A549 (cell line): ENCODE results near the gene HORMAD1. TPM values are rescaled to one million over a fixed set of nuclear protein-coding genes. Genes with fewer than 3 reads are reported as not detected.

ENCODE experiments used
- ATAC-seq, 2 experiments: fragments of 200-7000 bp in 1 of 2; fragments of >200 bp in 1 of 2; cut with Nextera tagmentation in 1 of 2; cut with Tn5 transposase in 1 of 2; 3 replicates each; pipeline versions ENCODE4 v1.8.0 to v1.9.1; 2018 to 2020; ENCODE audit warnings: mild to moderate bottlenecking in 1 of 2, moderate library complexity in 1 of 2
- CTCF ChIA-PET: fragments of 300-600 bp; sonication (Branson Sonifier 250); formaldehyde crosslinking; extraction: SDS; loops from one replicate; lab custom pipeline; 2021; ENCODE audit warnings: antibody characterized with exemption, inconsistent platforms; lab: Yijun Ruan, JAX
- POLR2A ChIA-PET: fragments of 350-600 bp; formaldehyde crosslinking; extraction: SDS; loops from one replicate; lab custom pipeline; 2021; ENCODE audit warnings: antibody characterized with exemption, inconsistent platforms; lab: Yijun Ruan, JAX
- DNase-seq, 2 experiments: peaks; one replicate each; pipeline versions ENCODE4 v3.0.0 to v3.0.0-alpha.2; 2011 to 2016; ENCODE audit warnings: low read depth in 1 of 2, low spot score in 1 of 2
- FAIRE-seq: peaks from 2 replicates; lab custom pipeline; 2011; peaks lifted over from hg19 to GRCh38; lab: Jason Lieb, UNC
- H3K27ac ChIP-seq, 2 experiments: fragments of >200 bp; sonication (Bioruptor Twin); formaldehyde crosslinking; 3 replicates each; pipeline ENCODE4 v1.5.1; 2016 to 2017
- H3K4me1 ChIP-seq: fragments of >200 bp; sonication (Bioruptor Twin); formaldehyde crosslinking; 3 replicates; pipeline ENCODE4 v1.6.1; 2016
- H3K4me2 ChIP-seq: fragments of >200 bp; sonication (Bioruptor Twin); formaldehyde crosslinking; 3 replicates; pipeline ENCODE4 v1.6.1; 2016
- H3K4me3 ChIP-seq: fragments of >200 bp; sonication (Bioruptor Twin); formaldehyde crosslinking; 3 replicates; pipeline ENCODE4 v1.5.1; 2016
- H3K9me3 ChIP-seq: fragments of >200 bp; sonication (Bioruptor Twin); formaldehyde crosslinking; 3 replicates; pipeline ENCODE4 v1.6.1; 2016
- CHD2 ChIP-seq: fragments of 150-350 bp; IDR thresholded peaks from 2 replicates; pipeline ENCODE4 v1.6.1; 2014; ENCODE audit warnings: low read length; ENCODE audit not compliant: partially characterized antibody
- CHD4 ChIP-seq: fragments of 200-600 bp; sonication (generic); IDR thresholded peaks from 2 replicates; pipeline ENCODE4 v1.6.1; 2016; ENCODE audit warnings: antibody characterized with exemption, mild to moderate bottlenecking, borderline replicate concordance
- EHF ChIP-seq: fragments of 250-450 bp; sonication (Bioruptor Pico); IDR thresholded peaks from 2 replicates; pipeline ENCODE4 v1.5.0; 2020; ENCODE audit warnings: mild to moderate bottlenecking
- EHMT2 ChIP-seq: fragments of 200-600 bp; sonication (generic); IDR thresholded peaks from 2 replicates; pipeline ENCODE4 v1.6.1; 2016; ENCODE audit warnings: antibody characterized with exemption, low read depth, mild to moderate bottlenecking, moderate library complexity
- GATA3 ChIP-seq: IDR thresholded peaks from 2 replicates; pipeline ENCODE4 v1.6.1; 2012; ENCODE audit warnings: borderline replicate concordance
- HOXA7 ChIP-seq: fragments of 250-450 bp; sonication (Bioruptor Pico); IDR thresholded peaks from 2 replicates; pipeline ENCODE4 v1.5.0; 2020; ENCODE audit warnings: mild to moderate bottlenecking, moderate library complexity
- JUN ChIP-seq, 2 experiments: fragments of >200 bp; sonication (Bioruptor Twin); formaldehyde crosslinking; IDR thresholded peaks; 2 replicates in 1 of 2; 3 replicates in 1 of 2; pipeline ENCODE4 v1.6.1; 2016 to 2017
- KDM5A ChIP-seq: fragments of 200-600 bp; sonication (generic); IDR thresholded peaks from 2 replicates; pipeline ENCODE4 v1.6.1; 2016; ENCODE audit warnings: antibody characterized with exemption, mild to moderate bottlenecking
- MAFK ChIP-seq: fragments of 450-650 bp; IDR thresholded peaks from 2 replicates; pipeline ENCODE4 v1.6.1; 2014; ENCODE audit not compliant: partially characterized antibody
- PHF8 ChIP-seq: fragments of 200-600 bp; sonication (generic); IDR thresholded peaks from 2 replicates; pipeline ENCODE4 v1.6.1; 2016; ENCODE audit warnings: low read depth, mild to moderate bottlenecking, antibody characterized with exemption, moderate library complexity, borderline replicate concordance
- POLR2A ChIP-seq: IDR thresholded peaks from 2 replicates; pipeline ENCODE4 v1.6.1; 2012; ENCODE audit warnings: mild to moderate bottlenecking, low read length
- POLR2AphosphoS2 ChIP-seq: conservative IDR thresholded peaks from 2 replicates; pipeline ENCODE4 v1.6.1; 2012; ENCODE audit warnings: low read length, improper control_type of control experiment, inconsistent platforms
- RARB ChIP-seq: fragments of 250-450 bp; sonication (Bioruptor Pico); IDR thresholded peaks from 2 replicates; pipeline ENCODE4 v1.8.0; 2021; ENCODE audit warnings: mild to moderate bottlenecking, moderate library complexity
- RFX5 ChIP-seq: fragments of 450-650 bp; IDR thresholded peaks from 2 replicates; pipeline ENCODE4 v1.7.1; 2014; ENCODE audit warnings: antibody characterized with exemption, mild to moderate bottlenecking, moderate library complexity
- SREBF2 ChIP-seq: fragments of 450-650 bp; IDR thresholded peaks from 2 replicates; pipeline ENCODE4 v1.6.1; 2014; ENCODE audit warnings: mild to moderate bottlenecking, moderate library complexity
- TFCP2L1 ChIP-seq: fragments of 250-450 bp; sonication (Bioruptor Pico); IDR thresholded peaks from 2 replicates; pipeline ENCODE4 v1.5.0; 2021; ENCODE audit warnings: mild to moderate bottlenecking
- WGBS: methylation state at CpG from one replicate; pipeline ENCODE4 v1.1.6; 2017; ENCODE audit errors: missing lambda C conversion rate; 5-methylcytosine and 5-hydroxymethylcytosine counted together
- polyA plus RNA-seq, 4 experiments: library from polyadenylated mRNA; depleted of rRNA in 3 of 4; stranded (reverse); fragments of >200 nt; fragmentation: RNase III in 1 of 4; extraction: RNeasy Plus Mini Kit Qiagen cat#74134 plus additional on column Dnase treatment in 1 of 4; gene quantifications; 2 replicates in 3 of 4; 3 replicates in 1 of 4; pipeline ENCODE4 v1.2.3, GENCODE V29; 2011 to 2017
- TF ChIP-seq, protein P1 (sequence below): IDR thresholded peaks from 2 replicates; pipeline ENCODE4 v1.6.1; 2012
- TF ChIP-seq, protein P2 (sequence below): fragments of >200 bp; sonication (Bioruptor Twin); formaldehyde crosslinking; IDR thresholded peaks from 3 replicates; pipeline ENCODE4 v1.6.1; 2016
- TF ChIP-seq, protein P3 (sequence below): IDR thresholded peaks from 2 replicates; pipeline ENCODE4 v1.6.1; 2012

The HORMAD1 gene
- polyA plus RNA-seq, 2 of the 4 experiments (the other 2 are of a cell fraction), result 8.9 to 30.6 TPM

DNA sequence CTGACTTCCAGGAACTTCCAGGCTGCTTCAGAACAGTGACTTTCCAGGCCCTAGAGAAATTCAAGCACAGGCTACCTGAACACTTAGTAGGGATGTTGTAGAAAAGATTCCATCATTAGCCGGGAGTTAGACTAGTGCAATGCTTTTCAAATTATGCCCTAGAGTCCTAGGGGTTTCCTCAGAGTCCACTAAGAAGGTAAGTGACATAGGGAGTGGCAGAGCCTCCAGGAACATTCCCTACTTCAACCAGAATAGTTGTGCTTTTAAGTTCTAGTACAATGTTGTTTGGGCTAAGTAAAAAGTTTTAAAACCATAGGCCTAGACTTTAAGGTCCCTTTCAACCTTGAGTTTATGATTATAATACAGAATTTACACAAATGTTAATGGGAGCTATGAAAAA, 14.6 kb downstream of the HORMAD1 start:
- no peak for ATAC-seq
- Histone ChIP-seq H3K9me3 (no peaks in the 10 kb centered on the region), H3K27ac (no peak overlapping the region), H3K4me1 (no peaks in the 10 kb centered on the region), H3K4me3 (no peak overlapping the region), H3K4me2 (no peak overlapping the region)
- ChIA-PET CTCF (no interaction called here), POLR2A (no interaction called here)
- no peak for DNase-seq
- 94% methylated on average over 1 of the region's 1 CpG for WGBS
- FAIRE-seq, result no peak
- no peak for TF ChIP-seq HOXA7 (CRISPR knock-in tag)
- TF ChIP-seq RARB (CRISPR knock-in tag), result no peak
- TF ChIP-seq, all 56 proteins: peak for 0

DNA sequence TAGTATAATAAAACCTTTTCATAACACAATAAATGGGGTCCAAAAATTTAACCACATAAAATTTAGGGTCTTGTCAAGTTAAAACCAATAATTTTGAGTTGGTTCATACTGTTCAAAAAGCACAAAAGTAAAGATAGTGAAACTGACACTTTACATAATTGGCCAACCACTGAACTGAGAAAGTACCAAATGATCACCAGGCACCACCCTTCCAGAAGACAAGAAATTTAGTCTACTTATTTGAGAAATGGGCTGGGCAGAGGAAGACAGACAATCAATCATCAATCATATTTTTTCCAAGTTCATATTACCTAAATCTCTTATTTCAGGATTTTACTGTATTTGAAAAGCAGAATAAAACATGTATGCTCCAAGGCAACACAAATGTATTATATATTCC, 17.3 kb downstream of the HORMAD1 start:
- no peak overlapping the region for H3K27ac ChIP-seq
- H3K4me1 ChIP-seq, result no peaks in the 10 kb centered on the region
- no peak for DNase-seq
- no peaks in the 10 kb centered on the region for H3K9me3 ChIP-seq
- no peak for ATAC-seq
- H3K4me3 ChIP-seq, result no peak overlapping the region
- TF ChIP-seq SREBF2 (no peak), EHF (CRISPR knock-in tag) (no peak), POLR2AphosphoS2 (no peak)
- H3K4me2 ChIP-seq, result no peak overlapping the region
- POLR2A ChIA-PET, result no interaction called here
- FAIRE-seq, result no peak
- CTCF ChIA-PET, result interaction anchor here (0.6 kb wide), 1 partner anchor 139 kb away, joined by 3 read pairs; no protein-coding TSS in a partner anchor

DNA sequence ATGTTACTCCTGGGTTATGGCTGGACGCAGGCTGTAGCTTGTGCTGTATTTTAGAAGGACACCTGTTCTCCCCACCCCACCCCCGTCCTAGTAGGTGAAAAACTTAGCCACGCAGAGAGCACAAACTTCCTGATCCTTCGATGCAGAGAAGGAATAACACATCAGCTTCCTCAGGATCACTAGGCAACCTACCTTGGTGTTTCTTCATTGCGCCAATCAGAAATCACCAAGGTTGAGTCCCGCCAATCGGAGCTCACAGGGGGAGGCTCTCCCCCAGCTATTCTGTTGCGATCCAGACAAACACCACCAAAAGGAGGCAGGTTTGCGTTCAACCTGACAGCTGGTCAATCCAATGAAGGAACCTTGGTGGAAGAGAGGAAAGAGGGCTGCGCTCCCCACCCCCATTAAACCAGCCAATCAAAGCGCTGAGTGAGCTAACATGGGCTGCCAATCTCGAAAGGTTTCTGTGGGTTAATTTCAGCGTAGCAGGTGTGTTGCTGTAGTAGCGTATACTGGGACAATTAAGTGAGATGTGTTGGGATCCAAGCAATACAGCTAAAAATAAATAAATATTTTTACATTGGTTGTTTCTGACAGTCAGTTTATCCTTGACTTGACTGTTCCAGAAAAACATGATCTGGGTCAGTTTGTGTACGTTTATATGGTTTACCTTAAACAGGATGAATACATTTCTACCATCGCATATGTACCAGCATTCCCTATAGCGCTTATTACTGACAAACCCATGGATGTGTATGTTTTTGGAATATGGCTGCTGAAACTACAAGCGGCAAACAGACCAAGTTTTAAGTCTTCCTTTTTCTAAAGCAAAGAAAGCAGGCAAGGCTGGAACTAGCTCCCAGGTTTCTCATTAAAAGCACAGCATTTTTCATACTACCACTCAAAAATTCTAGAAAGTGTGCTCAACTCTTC, 23.4 kb downstream of the HORMAD1 start, which contains the start of gene GOLPH3L:
Gene GOLPH3L (minus strand): TSS at position 160 of the 933 bp plus-strand sequence. CDS start 2,316 bp downstream, outside the sequence.
- peaks cover 13% of the 10 kb centered on the region; the same call in 2 of the 3 replicates for H3K4me1 ChIP-seq
- peak; percentile 92 to 98 for DNase-seq
- CTCF ChIA-PET, result interaction anchor here (1.0 to 1.5 kb wide), 8 partner anchors 9 to 441 kb away, joined by 3 to 10 read pairs (median 3); no protein-coding TSS in a partner anchor
- POLR2A ChIA-PET, result interaction anchor here (0.5 to 2.4 kb wide), 13 partner anchors 11 to 334 kb away, joined by 3 to 19 read pairs (median 4); partner anchors contain the start of genes ENSA, MCL1 and RPRD2
- H3K4me2 ChIP-seq, result peak within 1 kb of the TSS; percentile 96
- peak within 1 kb of the TSS; percentile 75 to 88 for H3K27ac ChIP-seq
- ATAC-seq, result peak; percentile 100
- peak; percentile 97 for FAIRE-seq
- no peaks in the 10 kb centered on the region for H3K9me3 ChIP-seq
- peak within 1 kb of the TSS; percentile 66 for H3K4me3 ChIP-seq
- WGBS, result 4% methylated on average over 17 of the region's 18 CpGs
- peak; percentile 89 for TF ChIP-seq RFX5
- TF ChIP-seq, protein P1, sequence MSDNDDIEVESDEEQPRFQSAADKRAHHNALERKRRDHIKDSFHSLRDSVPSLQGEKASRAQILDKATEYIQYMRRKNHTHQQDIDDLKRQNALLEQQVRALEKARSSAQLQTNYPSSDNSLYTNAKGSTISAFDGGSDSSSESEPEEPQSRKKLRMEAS, result peak; percentile 11; the same call in 1 of the 2 replicates
- 0 out of 2 replicates have a peak, but pooled peaks have one; percentile 27 for TF ChIP-seq HOXA7 (CRISPR knock-in tag)
- no peak for TF ChIP-seq EHMT2
- no peak for TF ChIP-seq CHD4
- TF ChIP-seq, protein P2, sequence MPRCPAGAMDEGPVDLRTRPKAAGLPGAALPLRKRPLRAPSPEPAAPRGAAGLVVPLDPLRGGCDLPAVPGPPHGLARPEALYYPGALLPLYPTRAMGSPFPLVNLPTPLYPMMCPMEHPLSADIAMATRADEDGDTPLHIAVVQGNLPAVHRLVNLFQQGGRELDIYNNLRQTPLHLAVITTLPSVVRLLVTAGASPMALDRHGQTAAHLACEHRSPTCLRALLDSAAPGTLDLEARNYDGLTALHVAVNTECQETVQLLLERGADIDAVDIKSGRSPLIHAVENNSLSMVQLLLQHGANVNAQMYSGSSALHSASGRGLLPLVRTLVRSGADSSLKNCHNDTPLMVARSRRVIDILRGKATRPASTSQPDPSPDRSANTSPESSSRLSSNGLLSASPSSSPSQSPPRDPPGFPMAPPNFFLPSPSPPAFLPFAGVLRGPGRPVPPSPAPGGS, result 0 out of 3 replicates have a peak, but pooled peaks have one; percentile 34
- TF ChIP-seq POLR2A, result 0 out of 2 replicates have a peak, but pooled peaks have one; percentile 40
- peak; percentile 51; the same call in 1 of the 2 replicates for TF ChIP-seq PHF8
- TF ChIP-seq, protein P3, sequence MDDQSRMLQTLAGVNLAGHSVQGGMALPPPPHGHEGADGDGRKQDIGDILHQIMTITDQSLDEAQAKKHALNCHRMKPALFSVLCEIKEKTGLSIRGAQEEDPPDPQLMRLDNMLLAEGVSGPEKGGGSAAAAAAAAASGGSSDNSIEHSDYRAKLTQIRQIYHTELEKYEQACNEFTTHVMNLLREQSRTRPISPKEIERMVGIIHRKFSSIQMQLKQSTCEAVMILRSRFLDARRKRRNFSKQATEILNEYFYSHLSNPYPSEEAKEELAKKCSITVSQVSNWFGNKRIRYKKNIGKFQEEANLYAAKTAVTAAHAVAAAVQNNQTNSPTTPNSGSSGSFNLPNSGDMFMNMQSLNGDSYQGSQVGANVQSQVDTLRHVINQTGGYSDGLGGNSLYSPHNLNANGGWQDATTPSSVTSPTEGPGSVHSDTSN, result peak; percentile 93
- peak; percentile 61 for TF ChIP-seq MAFK
- TF ChIP-seq GATA3, result peak; percentile 9; the same call in 1 of the 2 replicates
- TF ChIP-seq JUN (IDR thresholded peaks at IDR 0.05), result peak; percentile 48 to 62; a peak in 1 of 5 replicates
- TF ChIP-seq CHD2, result peak; percentile 73
- TF ChIP-seq TFCP2L1 (CRISPR knock-in tag), result no peak
- no peak for TF ChIP-seq KDM5A
